Tibial nerve (tissue), 4 donors: ENCODE measurements around the gene FAM216A. TPM values are rescaled to one million over a fixed set of nuclear protein-coding genes. Genes with fewer than 3 reads are reported as not detected.
A peak's percentile ranks its signal among the peaks of the same experiment; 100 is the strongest.
"Not testable (repeated sequence)": the region's sequence is repeated elsewhere in the genome, so short reads cannot be mapped to it uniquely, and the experiment has no call there.

Source experiments
- DNase-seq, 2 donors: peaks; one replicate each; pipeline ENCODE4 v3.0.0-alpha.2; 2019; ENCODE audit warnings: low spot score in 2 of 2
- H3K27ac ChIP-seq, 4 donors: fragments of 200-600 bp; sonication (generic) in 3 of 4; one replicate each; pipeline ENCODE4 v1.5.1; 2017 to 2019; ENCODE audit warnings: mild to moderate bottlenecking in 1 of 4
- H3K27me3 ChIP-seq, 2 donors: fragments of 200-600 bp; sonication (generic) in 1 of 2; one replicate each; pipeline versions ENCODE4 v1.5.1 to v1.6.0; 2017 to 2019
- H3K36me3 ChIP-seq, 3 donors: fragments of 200-600 bp; sonication (generic); one replicate each; pipeline ENCODE4 v1.5.1; 2018 to 2019
- H3K4me1 ChIP-seq, 4 donors: fragments of 200-600 bp; sonication (generic) in 3 of 4; one replicate each; pipeline ENCODE4 v1.5.1; 2017 to 2019
- H3K4me3 ChIP-seq, 4 donors: fragments of 200-600 bp; sonication (generic) in 3 of 4; one replicate each; pipeline ENCODE4 v1.5.1; 2017 to 2019; ENCODE audit warnings: mild to moderate bottlenecking in 1 of 4, moderate library complexity in 1 of 4
- H3K9me3 ChIP-seq, 4 donors: fragments of 200-600 bp; sonication (generic) in 3 of 4; one replicate each; pipeline ENCODE4 v1.5.1; 2017 to 2019
- CTCF ChIP-seq, 5 experiments: fragments of 200-600 bp in 3 of 5; fragments of 450-650 bp in 2 of 5; sonication (generic) in 3 of 5; IDR thresholded peaks; one replicate each; pipeline ENCODE4 v1.5.1; 2016 to 2019; ENCODE audit warnings: antibody characterized with exemption in 5 of 5, mild to moderate bottlenecking in 3 of 5, moderate library complexity in 2 of 5
- EP300 ChIP-seq, 2 donors: sonication (generic); formaldehyde crosslinking; IDR thresholded peaks; one replicate each; pipeline ENCODE4 v1.6.1; 2017; ENCODE audit warnings: antibody characterized with exemption in 2 of 2, mild to moderate bottlenecking in 1 of 2
- POLR2A ChIP-seq, 2 donors: fragments of 450-650 bp; IDR thresholded peaks; one replicate each; pipeline ENCODE4 v1.6.1; 2017; ENCODE audit warnings: antibody characterized with exemption in 2 of 2, mild to moderate bottlenecking in 2 of 2, moderate library complexity in 2 of 2
- WGBS, 2 donors: methylation state at CpG; one replicate each; pipeline ENCODE4 v1.1.5; 2018; 5-methylcytosine and 5-hydroxymethylcytosine counted together
- total RNA-seq, 4 donors: library from RNA; depleted of rRNA; stranded (reverse); fragments of >200 nt; gene quantifications; one replicate each; pipeline ENCODE4 v1.1.0, GENCODE V29; 2016

Gene FAM216A
- total RNA-seq, 4 donors from 2014 or later, result 4.1 to 9.6 (median 6.2) TPM

- Histone ChIP-seq H3K4me3 (peak within 1 kb of the TSS; percentile 53 to 96 (median 85)), H3K9me3 (no peaks in the 10 kb centered on the region), H3K27me3 (no peaks in the 10 kb centered on the region), H3K36me3 (peaks cover 0 to 40% (median 9%) of the 10 kb centered on the region in 3 donors), H3K27ac (peak within 1 kb of the TSS; percentile 57 to 95 (median 92)), H3K4me1 (peaks cover 0 to 40% (median 19%) of the 10 kb centered on the region in 4 donors)
- 1% methylated on average over 51 of the region's 51 CpGs for WGBS, 2 donors
- TF ChIP-seq CTCF (IDR thresholded peaks at IDR 0.05), result peak; percentile 86 to 96 (median 91)
- TF ChIP-seq POLR2A (IDR thresholded peaks at IDR 0.05), result peak in 1 of 2 donors; percentile 46
- peak; percentile 64 to 92 for TF ChIP-seq EP300 (IDR thresholded peaks at IDR 0.05)
- peak; percentile 91 to 96 for DNase-seq
These were observed 18.7 kb upstream of the FAM216A start, which contains the start of gene ARPC3 for GRCh38 chr12:110449799-110450497. Gene ARPC3 (minus strand): TSS chr12:110450337. CDS start chr12:110450260, 77 bp downstream.

GRCh38 chr12:110451263-110451662, 17.4 kb upstream of the FAM216A start:
- Histone ChIP-seq H3K9me3 (no peaks in the 10 kb centered on the region), H3K4me3 (no peak overlapping the region), H3K27ac (peak overlapping the region in 1 of 4 donors; percentile 95), H3K27me3 (no peaks in the 10 kb centered on the region), H3K4me1 (peaks cover 0 to 33% (median 19%) of the 10 kb centered on the region in 4 donors), H3K36me3 (peaks cover 0 to 44% (median 0%) of the 10 kb centered on the region in 3 donors)
- no peak for DNase-seq
- WGBS, 2 donors, result 69 to 74% methylated on average over 1 of the region's 1 CpG
- TF ChIP-seq EP300 (IDR thresholded peaks at IDR 0.05), result no peak
- TF ChIP-seq POLR2A (IDR thresholded peaks at IDR 0.05), result no peak
- TF ChIP-seq CTCF (IDR thresholded peaks at IDR 0.05), result no peak

GRCh38 chr12:110453569-110454296, 14.9 kb upstream of the FAM216A start:
- no peak for DNase-seq
- Histone ChIP-seq H3K36me3 (peaks cover 0 to 58% (median 0%) of the 10 kb centered on the region in 3 donors), H3K27me3 (no peaks in the 10 kb centered on the region), H3K4me3 (no peak overlapping the region), H3K4me1 (peaks cover 0 to 11% (median 8%) of the 10 kb centered on the region in 4 donors), H3K9me3 (no peaks in the 10 kb centered on the region), H3K27ac (no peak overlapping the region)
- TF ChIP-seq POLR2A (IDR thresholded peaks at IDR 0.05), result no peak
- no peak for TF ChIP-seq EP300 (IDR thresholded peaks at IDR 0.05)
- no peak for TF ChIP-seq CTCF (IDR thresholded peaks at IDR 0.05)
- 90 to 92% methylated on average over 4 of the region's 4 CpGs for WGBS, 2 donors

- Histone ChIP-seq H3K4me1 (no peaks in the 10 kb centered on the region), H3K27ac (no peak overlapping the region), H3K36me3 (peaks cover 0 to 87% (median 0%) of the 10 kb centered on the region in 3 donors), H3K9me3 (no peaks in the 10 kb centered on the region), H3K27me3 (no peaks in the 10 kb centered on the region), H3K4me3 (no peak overlapping the region)
- WGBS, 2 donors, result 65 to 70% methylated on average over 4 of the region's 4 CpGs
- DNase-seq, result no peak
- TF ChIP-seq EP300 (IDR thresholded peaks at IDR 0.05) (no peak), POLR2A (IDR thresholded peaks at IDR 0.05) (no peak), CTCF (IDR thresholded peaks at IDR 0.05) (no peak)
These were observed 9.9 kb upstream of the FAM216A start for GRCh38 chr12:110458756-110459155.

GRCh38 chr12:110461189-110461588, 7.5 kb upstream of the FAM216A start:
- DNase-seq, H3K27me3 ChIP-seq, H3K27ac ChIP-seq, H3K9me3 ChIP-seq, H3K4me3 ChIP-seq: not testable (repeated sequence)
- H3K36me3 ChIP-seq, result peaks cover 0 to 85% (median 4%) of the 10 kb centered on the region in 3 donors
- H3K4me1 ChIP-seq, result peaks cover 0 to 11% (median 0%) of the 10 kb centered on the region in 4 donors
- WGBS, 2 donors, result 87 to 90% methylated on average over 5 of the region's 5 CpGs
